Left colon (tissue), 2 donors: ENCODE results near the gene GUCY1B1. TPM values are rescaled to one million over a fixed set of nuclear protein-coding genes. Genes with fewer than 3 reads are reported as not detected.

ENCODE experiments used
- ATAC-seq: fragments of 200-7000 bp; cut with Tn5 transposase; one replicate; pipeline ENCODE4 v1.9.1; 2020; ENCODE audit warnings: mild to moderate bottlenecking, moderate library complexity
- DNase-seq, 2 donors: peaks; one replicate each; pipeline ENCODE4 v3.0.0-alpha.2; 2020
- intact Hi-C, 2 donors: fragments of 100-400 bp; cut with DNase I in 1 of 2; cut with micrococcal nuclease in 1 of 2; formaldehyde crosslinking; loops; one replicate each; pipeline versions ENCODE4 v1.11.2 to v1.14.0; 2022; cut with DNase I, micrococcal nuclease
- total RNA-seq, 2 donors: library from RNA; stranded (reverse); fragmentation: NEBNext Ultra II Directional; extraction: Animal tissue kit (Norgen Biotek cat#: 25700); gene quantifications; one replicate each; pipeline ENCODE4 v1.2.1, GENCODE V29; 2021
- donor health status: DM: no; HTN: no; CAD: no.
- donor health status: DM: yes; HTN: yes; CAD: no.

Gene GUCY1B1
- total RNA-seq, 2 donors from 2014 or later = 1.0 to 6.9 TPM

- ATAC-seq (no peak), DNase-seq (no peak)
- intact Hi-C loops = no loop called here
Measured at GRCh38 chr4:155837203-155837796, 78.5 kb downstream of the GUCY1B1 start.

DNA sequence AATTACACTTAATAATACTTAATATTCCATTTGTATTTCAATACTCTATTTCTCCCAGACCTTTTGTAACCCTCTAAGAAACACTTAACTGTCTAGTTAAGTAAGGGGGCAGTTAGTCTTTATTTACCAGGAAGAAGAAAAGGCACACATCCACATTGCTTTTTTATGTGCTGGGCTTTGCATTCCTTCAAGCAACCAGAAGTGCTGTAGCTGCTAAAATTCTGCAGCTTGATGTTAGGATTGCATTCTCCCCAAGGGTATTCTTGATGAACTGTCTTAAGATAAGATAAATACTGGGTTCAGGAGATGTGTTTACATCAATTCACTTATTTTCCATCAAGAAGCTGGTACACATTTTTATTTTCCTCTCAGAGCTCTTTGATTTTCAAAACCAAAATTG lies 83.3 kb downstream of the GUCY1B1 start:
- intact Hi-C loops = no loop called here
- no peak for ATAC-seq
- DNase-seq = no peak

DNA sequence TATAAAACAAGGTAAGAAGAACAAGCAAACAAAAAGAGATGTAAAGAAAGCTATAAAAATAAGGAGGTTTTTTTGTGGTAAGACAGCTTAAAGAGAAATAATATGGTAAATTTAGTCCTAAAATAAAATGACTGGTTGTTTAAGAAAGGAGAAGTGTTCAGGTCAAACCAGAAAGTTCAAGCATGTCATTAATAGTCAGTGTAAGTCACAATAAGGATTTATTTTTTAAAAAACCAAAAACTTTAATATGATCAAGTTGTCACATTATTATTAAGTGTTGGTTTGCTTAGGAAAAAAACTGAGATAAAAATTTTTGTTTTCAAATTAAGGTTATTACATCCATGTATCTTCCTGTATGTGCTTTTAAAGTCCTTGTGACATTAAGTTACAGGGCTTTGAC lies 88.1 kb downstream of the GUCY1B1 start:
- no peak for ATAC-seq
- intact Hi-C loops = no loop called here
- no peak for DNase-seq

- no peak for DNase-seq
- ATAC-seq = no peak
- intact Hi-C loops = no loop called here
Measured at GRCh38 chr4:155849042-155849441, 90.2 kb downstream of the GUCY1B1 start.

GRCh38 chr4:155853189-155853588 lies 94.4 kb downstream of the GUCY1B1 start:
- DNase-seq (no peak), ATAC-seq (no peak)
- intact Hi-C loops = no loop called here

GRCh38 chr4:155854582-155855226 lies 95.9 kb downstream of the GUCY1B1 start:
- DNase-seq (no peak), ATAC-seq (no peak)
- intact Hi-C loops = no loop called here

GRCh38 chr4:155855897-155856296 lies 97.1 kb downstream of the GUCY1B1 start:
- ATAC-seq (no peak), DNase-seq (no peak)
- intact Hi-C loops = no loop called here

Other genes with a start within 250 kb of the GUCY1B1 start
- 10 to 100 TPM in 1 of 2 donors, 1 to 10 TPM in 1; 2.7 to 21.4 TPM for gene GUCY1A1, start 92.2 kb upstream of the GUCY1B1 start, total RNA-seq
- not detected for gene ASIC5, start 107.3 kb downstream of the GUCY1B1 start, total RNA-seq
- gene TDO2, start 144.7 kb downstream of the GUCY1B1 start, total RNA-seq = under 1 TPM in 1 of 2 donors, not detected in 1; 0.67 TPM
- 10 to 100 TPM; 11.4 to 16.7 TPM for gene CTSO, start 194.8 kb downstream of the GUCY1B1 start, total RNA-seq